ENCODE results near the gene IER5L.

Gene IER5L

GRCh38 chr9:129208207-129209032 lies 30.4 kb upstream of the IER5L start:
- Histone ChIP-seq H3K27ac (no peak overlapping the region), H3K36me3 (replicated peaks) (no peaks in the 10 kb centered on the region), H3K27me3 (replicated peaks) (no peaks in the 10 kb centered on the region), H3K4me3 (ENCODE audit: low read depth, low read length) (no peak overlapping the region)
- TF ChIP-seq CTCF (IDR thresholded peaks at IDR 0.05; ENCODE audit: low read depth, low read length, missing control alignments), result no peak
- in situ Hi-C loops (cut with HindIII; ENCODE audit: low pct_ligation_motif_present, low sequenced_read_pairs), result no loop called here
- no peak for DNase-seq

- Histone ChIP-seq H3K4me3 (ENCODE audit: low read depth, low read length) (no peak overlapping the region), H3K27me3 (replicated peaks) (no peaks in the 10 kb centered on the region), H3K27ac (no peak overlapping the region), H3K36me3 (replicated peaks) (no peaks in the 10 kb centered on the region)
- DNase-seq, result no peak
- no peak for TF ChIP-seq CTCF (IDR thresholded peaks at IDR 0.05; ENCODE audit: low read depth, low read length, missing control alignments)
- in situ Hi-C loops (cut with HindIII; ENCODE audit: low pct_ligation_motif_present, low sequenced_read_pairs), result no loop called here
These were observed 28.8 kb upstream of the IER5L start for GRCh38 chr9:129206905-129207304.

- no peak overlapping the region for H3K27ac ChIP-seq
- DNase-seq, result no peak
- H3K36me3 ChIP-seq (replicated peaks), result no peaks in the 10 kb centered on the region
- in situ Hi-C loops (cut with HindIII; ENCODE audit: low pct_ligation_motif_present, low sequenced_read_pairs), result no loop called here
- no peak overlapping the region for H3K4me3 ChIP-seq (ENCODE audit: low read depth, low read length)
- TF ChIP-seq CTCF (IDR thresholded peaks at IDR 0.05; ENCODE audit: low read depth, low read length, missing control alignments), result no peak
- H3K27me3 ChIP-seq (replicated peaks), result no peaks in the 10 kb centered on the region
These were observed 28.3 kb upstream of the IER5L start for GRCh38 chr9:129206401-129206800.

- no peak for TF ChIP-seq CTCF (IDR thresholded peaks at IDR 0.05; ENCODE audit: low read depth, low read length, missing control alignments)
- no peaks in the 10 kb centered on the region for H3K27me3 ChIP-seq (replicated peaks)
- no peaks in the 10 kb centered on the region for H3K36me3 ChIP-seq (replicated peaks)
- H3K4me3 ChIP-seq (ENCODE audit: low read depth, low read length), result no peak overlapping the region
- no peak for DNase-seq
- in situ Hi-C loops (cut with HindIII; ENCODE audit: low pct_ligation_motif_present, low sequenced_read_pairs), result no loop called here
- H3K27ac ChIP-seq, result no peak overlapping the region
These were observed 26.8 kb upstream of the IER5L start for GRCh38 chr9:129204840-129205239.

- H3K4me3 ChIP-seq (ENCODE audit: low read depth, low read length), result peak overlapping the region; percentile 64
- no peaks in the 10 kb centered on the region for H3K36me3 ChIP-seq (replicated peaks)
- H3K27ac ChIP-seq, result no peak overlapping the region
- DNase-seq, result no peak
- TF ChIP-seq CTCF (IDR thresholded peaks at IDR 0.05; ENCODE audit: low read depth, low read length, missing control alignments), result no peak
- in situ Hi-C loops (cut with HindIII; ENCODE audit: low pct_ligation_motif_present, low sequenced_read_pairs), result no loop called here
- H3K27me3 ChIP-seq (replicated peaks), result no peaks in the 10 kb centered on the region
These were observed 25.5 kb upstream of the IER5L start for GRCh38 chr9:129203556-129203909.
